GM18861 (cell line): Measurements from ENCODE around the gene SAMD1.

Experiments
- ATAC-seq: cut with Tn5 transposase; IDR thresholded peaks from one replicate; pipeline ENCODE4 v1.9.1; 2021; ENCODE audit not compliant: unreplicated experiment

Gene SAMD1

GRCh38 chr19:14113762-14114414, 23.3 kb upstream of the SAMD1 start:
- no peak for ATAC-seq

- ATAC-seq: no peak
Observed at GRCh38 chr19:14112809-14113385, 22.3 kb upstream of the SAMD1 start.

GRCh38 chr19:14112051-14112808, 21.7 kb upstream of the SAMD1 start:
- ATAC-seq: no peak

GRCh38 chr19:14111486-14111885, 20.9 kb upstream of the SAMD1 start:
- ATAC-seq: no peak

GRCh38 chr19:14110650-14111049, 20.1 kb upstream of the SAMD1 start:
- ATAC-seq: no peak

GRCh38 chr19:14107581-14108461, 17.3 kb upstream of the SAMD1 start:
- ATAC-seq: no peak

GRCh38 chr19:14106840-14107239, 16.3 kb upstream of the SAMD1 start:
- ATAC-seq: no peak

GRCh38 chr19:14105680-14106079, 15.1 kb upstream of the SAMD1 start:
- ATAC-seq: no peak

GRCh38 chr19:14103310-14103709, 12.8 kb upstream of the SAMD1 start:
- no peak for ATAC-seq

- ATAC-seq: no peak
Observed at GRCh38 chr19:14102756-14103155, 12.2 kb upstream of the SAMD1 start.

- no peak for ATAC-seq
Observed at GRCh38 chr19:14102102-14102696, 11.6 kb upstream of the SAMD1 start.

- ATAC-seq: no peak
Observed at GRCh38 chr19:14101003-14101545, 10.5 kb upstream of the SAMD1 start.

GRCh38 chr19:14097532-14098151, 7.1 kb upstream of the SAMD1 start:
- no peak for ATAC-seq

- no peak for ATAC-seq
Observed at GRCh38 chr19:14096272-14096992, 5.9 kb upstream of the SAMD1 start.

- no peak for ATAC-seq
Observed at GRCh38 chr19:14094854-14095253, 4.3 kb upstream of the SAMD1 start.

- ATAC-seq: no peak
Observed at GRCh38 chr19:14093117-14093823, 2.7 kb upstream of the SAMD1 start.

- peak; percentile 10 for ATAC-seq
Observed at GRCh38 chr19:14091813-14092462, 1.4 kb upstream of the SAMD1 start.

GRCh38 chr19:14091081-14091812, 696 bp upstream of the SAMD1 start:
- peak; percentile 41 for ATAC-seq
